ENCODE measurements around the gene TCTA.
"Not testable (repeated sequence)": the region's sequence is repeated elsewhere in the genome, so short reads cannot be mapped to it uniquely, and the experiment has no call there.

TCTA gene

GRCh38 chr3:49411968-49412631 lies at the start of gene TCTA, which contains the start of gene RHOA:
Gene TCTA, plus strand, starts transcription at chr3:49412423. Its CDS starts 4 bp downstream, at chr3:49412427.
Gene RHOA, minus strand, starts transcription at chr3:49411976. Its CDS starts 36,387 bp downstream, at chr3:49375589.
- DNase-seq = peak; percentile 99

GRCh38 chr3:49362561-49362960 lies 49.7 kb upstream of the TCTA start:
- no peak for DNase-seq

- DNase-seq = no peak
Measured at GRCh38 chr3:49370585-49371290, 41.5 kb upstream of the TCTA start.

GRCh38 chr3:49371946-49372345 lies 40.3 kb upstream of the TCTA start:
- no peak for DNase-seq

GRCh38 chr3:49377483-49377882 lies 34.7 kb upstream of the TCTA start:
- DNase-seq = no peak

GRCh38 chr3:49378249-49378895 lies 33.9 kb upstream of the TCTA start:
- peak; percentile 47 for DNase-seq

- DNase-seq = no peak
Measured at GRCh38 chr3:49383387-49383786, 28.8 kb upstream of the TCTA start.

- DNase-seq = no peak
Measured at GRCh38 chr3:49385617-49386016, 26.6 kb upstream of the TCTA start.

GRCh38 chr3:49386056-49386756 lies 26.0 kb upstream of the TCTA start:
- no peak for DNase-seq

- no peak for DNase-seq
Measured at GRCh38 chr3:49387721-49388120, 24.5 kb upstream of the TCTA start.

GRCh38 chr3:49388289-49388820 lies 23.9 kb upstream of the TCTA start:
- no peak for DNase-seq

GRCh38 chr3:49389297-49389696 lies 22.9 kb upstream of the TCTA start:
- no peak for DNase-seq

- not testable (repeated sequence) for DNase-seq
Measured at GRCh38 chr3:49391310-49391709, 20.9 kb upstream of the TCTA start.

GRCh38 chr3:49397470-49397869 lies 14.8 kb upstream of the TCTA start:
- DNase-seq = no peak

GRCh38 chr3:49399461-49399860 lies 12.8 kb upstream of the TCTA start:
- DNase-seq = no peak

GRCh38 chr3:49401766-49402165 lies 10.5 kb upstream of the TCTA start:
- DNase-seq = no peak

GRCh38 chr3:49403891-49404290 lies 8.3 kb upstream of the TCTA start:
- no peak for DNase-seq

GRCh38 chr3:49405570-49405969 lies 6.7 kb upstream of the TCTA start:
- not testable (repeated sequence) for DNase-seq

GRCh38 chr3:49406571-49407565 lies 5.4 kb upstream of the TCTA start:
- DNase-seq = no peak

GRCh38 chr3:49410066-49410845 lies 2.0 kb upstream of the TCTA start:
- no peak for DNase-seq

All from right forelimb (tissue), 1 donor.